Right lobe of liver (tissue), 4 donors: ENCODE measurements around the gene INVS.

Experiments
- POLR2A ChIP-seq: fragments of 450-650 bp; IDR thresholded peaks from one replicate; pipeline ENCODE4 v1.6.1; 2017; ENCODE audit warnings: antibody characterized with exemption, mild to moderate bottlenecking
- TF ChIP-seq, protein P1 (sequence below), 4 donors: fragments of 200-600 bp in 3 of 4; fragments of 450-650 bp in 1 of 4; IDR thresholded peaks; one replicate each; pipeline versions ENCODE4 v1.5.1 to v1.8.0; 2016 to 2022; ENCODE audit warnings: antibody characterized with exemption in 4 of 4, mild to moderate bottlenecking in 2 of 4
- donor health status: DM: no; HTN: no; CAD: no.
- donor health status: DM: no; HTN: no; CAD: no.
- donor health status: DM: no; HTN: yes; CAD: no.

DNA sequence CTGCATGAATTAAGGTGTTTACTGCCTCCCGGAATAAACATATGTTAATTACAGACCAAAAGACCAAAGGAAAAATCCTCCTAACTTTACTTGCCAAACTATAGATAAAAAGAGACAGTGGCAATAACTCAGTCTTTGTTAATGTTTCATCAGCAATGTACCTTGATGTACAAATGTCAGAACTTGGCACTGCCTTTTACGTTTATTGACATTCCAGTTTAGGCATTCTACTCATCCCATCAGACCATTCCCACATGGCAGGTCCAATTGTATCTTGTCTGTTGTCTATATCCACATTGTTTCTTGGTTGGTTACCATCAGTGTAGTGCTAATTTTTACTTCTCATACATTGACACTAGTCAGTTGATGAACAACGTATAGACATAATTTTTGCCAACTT is 168.2 kb downstream of the INVS start:
- TF ChIP-seq, protein P1, sequence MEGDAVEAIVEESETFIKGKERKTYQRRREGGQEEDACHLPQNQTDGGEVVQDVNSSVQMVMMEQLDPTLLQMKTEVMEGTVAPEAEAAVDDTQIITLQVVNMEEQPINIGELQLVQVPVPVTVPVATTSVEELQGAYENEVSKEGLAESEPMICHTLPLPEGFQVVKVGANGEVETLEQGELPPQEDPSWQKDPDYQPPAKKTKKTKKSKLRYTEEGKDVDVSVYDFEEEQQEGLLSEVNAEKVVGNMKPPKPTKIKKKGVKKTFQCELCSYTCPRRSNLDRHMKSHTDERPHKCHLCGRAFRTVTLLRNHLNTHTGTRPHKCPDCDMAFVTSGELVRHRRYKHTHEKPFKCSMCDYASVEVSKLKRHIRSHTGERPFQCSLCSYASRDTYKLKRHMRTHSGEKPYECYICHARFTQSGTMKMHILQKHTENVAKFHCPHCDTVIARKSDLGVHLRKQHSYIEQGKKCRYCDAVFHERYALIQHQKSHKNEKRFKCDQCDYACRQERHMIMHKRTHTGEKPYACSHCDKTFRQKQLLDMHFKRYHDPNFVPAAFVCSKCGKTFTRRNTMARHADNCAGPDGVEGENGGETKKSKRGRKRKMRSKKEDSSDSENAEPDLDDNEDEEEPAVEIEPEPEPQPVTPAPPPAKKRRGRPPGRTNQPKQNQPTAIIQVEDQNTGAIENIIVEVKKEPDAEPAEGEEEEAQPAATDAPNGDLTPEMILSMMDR (IDR thresholded peaks at IDR 0.05) = no peak
- TF ChIP-seq POLR2A = no peak
